Amniotic epithelial cell (primary cell): ENCODE data around the gene CNTN5.

Experiments
- DNase-seq: peaks from one replicate; pipeline ENCODE4 v3.0.0-alpha.2; 2010; ENCODE audit warnings: low read depth

Gene CNTN5

DNA sequence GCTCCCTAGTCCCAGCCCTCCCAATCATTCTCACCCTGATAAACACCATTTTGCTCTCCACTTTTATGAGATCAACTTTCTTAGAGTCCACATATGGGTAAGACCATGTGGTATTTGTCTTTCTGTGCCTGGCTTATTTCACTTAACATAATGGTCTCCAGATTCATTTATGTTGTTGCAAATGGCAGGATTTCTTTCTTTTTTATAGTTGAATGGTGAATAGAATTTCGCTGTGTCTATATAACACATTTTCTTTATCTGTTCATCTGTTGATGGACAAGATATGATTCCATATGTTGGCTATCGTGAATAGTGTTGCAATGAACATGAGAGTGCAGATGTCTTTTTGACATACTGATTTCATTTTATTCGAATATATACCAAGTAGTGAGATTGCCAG, 1298.9 kb downstream of the CNTN5 start:
- no peak for DNase-seq

DNA sequence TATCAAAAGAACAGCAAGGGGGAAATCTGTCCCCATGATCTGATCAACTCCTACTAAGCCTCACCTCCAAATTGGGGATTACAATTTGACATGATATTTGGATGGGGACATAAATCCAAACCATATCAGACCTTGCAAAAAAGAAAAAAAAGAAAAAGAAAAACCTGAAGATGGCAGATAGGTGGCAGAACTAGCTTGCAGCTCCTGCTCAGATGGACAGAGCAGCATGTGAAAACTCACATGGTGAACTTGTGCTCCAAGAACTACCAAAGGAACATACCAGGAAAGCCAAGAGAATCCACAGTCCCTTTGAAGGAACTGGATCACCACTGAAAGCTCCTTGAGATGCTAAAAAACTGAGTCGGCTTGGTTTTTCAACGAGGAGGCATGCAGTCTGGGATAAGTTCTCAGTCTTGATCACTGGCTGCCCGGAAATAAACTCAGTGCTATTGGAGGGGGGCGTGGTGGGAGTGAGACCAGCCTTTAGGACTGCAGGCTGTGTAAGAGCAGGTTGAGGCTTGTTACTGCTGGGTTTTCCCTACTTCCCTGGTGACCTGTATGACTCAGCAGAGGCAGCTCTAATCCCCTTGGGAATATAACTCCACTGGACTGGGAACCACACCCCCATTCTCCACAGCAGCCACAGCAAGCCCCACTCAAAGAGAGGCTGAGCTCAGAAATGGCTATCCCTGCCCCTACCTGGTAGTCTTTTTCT, 1308.0 kb downstream of the CNTN5 start:
- DNase-seq, result peak; percentile 50

DNA sequence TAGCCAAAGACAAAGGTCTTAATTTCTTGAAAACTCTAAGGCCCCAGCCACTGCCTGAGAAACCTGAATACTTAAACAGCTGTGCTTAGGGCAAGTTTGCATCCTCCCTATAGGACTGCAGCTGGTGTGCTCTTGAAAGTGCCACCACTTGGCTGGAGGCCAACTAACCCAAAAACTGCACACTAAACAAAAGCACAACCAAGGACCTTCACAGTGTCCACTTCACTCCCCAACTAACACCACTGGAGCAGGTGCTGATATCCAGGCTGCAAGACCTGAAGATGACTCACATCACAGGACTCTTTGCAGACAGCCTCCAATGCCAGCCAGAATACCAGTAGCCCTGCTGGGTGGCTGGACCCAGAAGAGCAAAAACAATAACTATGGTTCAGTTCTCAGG, 1308.6 kb downstream of the CNTN5 start:
- no peak for DNase-seq

DNA sequence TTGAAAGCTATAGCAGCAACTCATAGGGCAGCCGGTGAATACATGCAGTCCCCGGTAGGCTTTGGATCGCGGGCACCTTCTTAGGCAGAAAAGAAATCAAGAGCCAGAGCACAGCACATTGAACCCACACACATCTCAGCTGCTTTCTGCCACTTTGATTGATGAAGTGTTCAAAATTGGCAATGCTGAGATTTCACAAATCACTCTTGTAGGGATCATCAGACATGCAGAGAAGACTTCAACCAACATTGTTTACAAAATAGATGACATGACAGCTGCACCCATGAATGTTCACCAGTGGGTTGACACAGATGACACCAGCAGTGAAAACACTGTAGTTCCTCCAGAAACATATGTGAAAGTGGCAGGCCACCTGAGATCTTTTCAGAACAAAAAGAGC, 1316.1 kb downstream of the CNTN5 start:
- no peak for DNase-seq

DNA sequence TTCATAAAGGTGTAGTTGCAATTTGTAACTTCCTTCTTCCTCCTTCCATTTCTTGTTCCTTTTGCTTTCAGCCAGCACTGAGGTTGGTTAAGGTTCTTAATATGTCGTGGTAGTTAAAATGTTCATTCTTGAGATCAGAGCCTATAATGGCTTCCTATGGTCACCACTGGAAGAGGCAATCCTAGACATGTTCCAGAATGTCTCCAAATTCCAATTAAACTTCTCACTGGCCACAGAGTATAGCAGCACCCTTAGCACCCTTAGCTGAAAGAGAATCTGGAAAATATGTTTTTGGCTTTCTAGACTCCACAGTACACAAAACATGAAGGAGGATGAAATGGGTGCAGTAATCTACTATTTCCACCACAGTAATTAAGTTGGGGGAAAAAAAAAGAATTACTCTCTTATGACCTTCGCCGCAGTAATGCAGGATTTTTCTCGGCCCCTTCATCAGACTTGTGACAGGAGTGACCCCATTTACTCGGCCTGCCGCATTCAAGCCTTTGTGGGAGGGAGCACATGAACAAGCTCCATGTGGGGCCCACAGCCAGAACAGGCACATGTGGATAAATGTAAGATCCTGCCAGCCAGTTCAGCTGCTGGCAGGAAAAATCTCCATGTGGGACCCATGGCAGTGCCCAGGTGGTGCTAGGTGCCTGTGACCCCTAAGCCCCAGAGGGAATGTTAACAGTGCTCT, 1317.5 kb downstream of the CNTN5 start:
- no peak for DNase-seq

DNA sequence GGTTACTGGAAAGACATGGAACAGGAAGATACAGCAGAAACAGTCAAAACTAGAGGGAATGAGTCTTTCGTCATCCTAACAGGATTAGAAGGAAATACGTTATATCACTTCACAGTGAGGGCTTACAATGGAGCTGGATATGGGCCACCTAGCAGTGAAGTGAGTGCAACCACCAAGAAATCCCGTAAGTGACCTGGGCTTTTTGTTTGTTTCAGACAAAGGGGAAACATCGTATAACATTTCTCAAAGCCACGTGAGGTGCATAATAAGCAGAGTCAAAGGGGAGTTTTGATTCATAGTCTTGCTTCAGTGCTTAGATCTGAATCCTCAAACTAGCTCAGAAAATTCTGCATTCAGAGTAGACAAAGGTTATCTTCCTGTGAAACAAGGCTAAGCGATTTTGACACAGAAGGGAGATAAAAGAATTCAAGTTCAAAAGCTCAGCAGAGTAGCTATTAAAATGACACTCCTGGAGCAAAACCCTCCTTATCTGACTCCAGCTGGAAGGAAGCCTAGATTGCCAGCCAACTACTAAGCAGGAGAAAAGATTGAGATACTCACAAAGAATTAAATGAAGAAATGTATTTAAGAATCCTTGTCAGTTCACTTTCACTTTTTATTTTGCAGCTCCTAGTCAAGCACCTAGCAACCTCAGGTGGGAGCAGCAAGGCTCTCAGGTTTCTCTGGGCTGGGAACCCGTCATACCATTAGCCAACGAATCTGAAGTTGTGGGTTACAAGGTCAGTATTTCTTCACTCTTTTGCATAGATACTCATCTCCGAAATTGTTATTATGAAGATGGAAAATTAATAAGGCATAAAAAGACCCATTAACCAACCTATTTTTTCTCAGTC, 1319.9 kb downstream of the CNTN5 start:
- peak; percentile 60 for DNase-seq

DNA sequence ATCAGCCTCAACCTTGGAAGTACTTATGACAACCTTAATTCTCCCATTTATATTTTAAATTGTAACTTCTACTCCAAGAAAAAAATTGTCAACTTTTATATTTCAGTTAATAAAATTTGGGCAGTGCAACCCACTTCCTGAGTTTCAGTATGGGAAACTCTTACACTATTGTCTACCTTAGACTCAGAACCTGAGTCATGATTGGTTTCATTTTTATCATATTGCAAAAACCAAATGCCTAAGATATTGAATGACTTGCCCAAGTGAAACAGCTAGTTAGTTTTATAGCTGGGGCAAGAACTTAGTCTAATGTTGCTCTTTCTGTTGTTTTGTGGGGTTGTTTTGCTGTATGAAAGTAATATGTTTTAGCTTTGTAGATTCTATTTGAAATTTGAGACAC, 1332.3 kb downstream of the CNTN5 start:
- DNase-seq, result no peak

DNA sequence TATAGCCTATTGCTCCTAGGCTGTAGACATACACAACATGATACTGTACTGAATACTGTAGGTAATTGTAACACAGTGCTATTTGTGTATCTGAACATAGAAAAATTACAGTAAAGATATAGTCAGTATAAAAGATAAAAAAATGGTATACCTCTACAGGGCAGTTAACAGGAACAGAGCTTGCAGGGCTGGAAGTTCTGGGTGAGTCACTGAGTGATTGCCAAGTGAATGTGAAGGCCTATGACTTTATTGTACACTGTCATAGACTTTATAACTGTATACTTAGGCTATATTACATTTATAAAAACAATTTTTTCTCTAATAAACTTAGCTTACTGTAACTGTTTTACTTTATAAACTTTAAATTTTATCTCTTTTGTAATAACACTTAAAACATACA, 1334.0 kb downstream of the CNTN5 start:
- peak; percentile 10 for DNase-seq

DNA sequence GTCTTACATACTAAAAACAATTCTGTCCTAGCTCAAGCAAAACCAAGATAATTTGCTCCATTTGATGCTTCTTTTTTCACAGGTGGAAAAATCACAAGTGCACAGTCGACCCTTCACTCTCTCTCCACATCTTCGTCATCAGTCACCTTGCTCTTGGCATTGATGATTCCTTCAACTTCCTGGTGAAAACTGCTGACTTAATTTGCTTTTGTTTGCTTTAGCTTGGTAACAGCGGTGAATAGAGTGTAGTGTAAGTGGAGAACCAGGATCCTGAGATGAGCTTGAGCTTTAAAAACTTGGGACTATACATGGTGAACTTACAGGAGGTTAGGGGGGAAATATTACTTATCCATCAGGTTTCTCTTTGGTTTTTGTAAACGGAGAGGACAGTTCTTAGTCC, 1335.3 kb downstream of the CNTN5 start:
- no peak for DNase-seq

DNA sequence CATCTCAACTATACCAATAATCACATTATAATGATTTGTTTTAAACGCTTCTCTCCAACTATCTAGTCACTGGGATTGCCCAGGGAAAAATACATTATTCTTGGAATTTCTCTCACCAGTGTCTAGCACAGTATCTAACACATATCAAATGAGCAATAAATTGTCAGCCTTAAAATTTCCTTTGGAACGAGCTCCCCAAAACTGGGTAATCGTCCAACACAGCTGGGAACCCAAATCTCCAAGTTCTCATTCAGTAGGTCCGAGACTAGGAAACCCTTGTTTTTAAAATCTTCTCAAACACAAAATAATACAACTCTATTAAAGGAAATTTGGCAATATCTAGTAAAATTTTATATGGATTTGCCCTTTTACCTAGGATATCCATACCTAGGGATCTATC, 1338.5 kb downstream of the CNTN5 start:
- no peak for DNase-seq

DNA sequence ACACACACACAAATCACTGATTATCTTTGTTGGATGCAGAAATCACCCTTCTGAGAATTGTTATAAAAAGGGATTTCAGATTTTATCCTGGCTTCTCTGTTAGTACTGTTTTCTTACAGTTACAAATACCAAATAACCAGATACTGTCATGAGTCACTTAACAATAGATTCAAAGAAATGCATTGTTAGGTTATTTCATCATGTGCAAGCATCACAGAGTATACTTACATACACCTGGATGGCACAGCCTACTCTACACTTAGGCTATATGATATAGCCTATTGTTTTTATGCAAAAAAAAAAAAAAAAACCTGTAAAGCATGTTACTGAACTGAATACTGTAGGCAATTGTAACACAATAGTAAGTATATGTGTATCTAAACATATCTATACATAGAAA, 1347.1 kb downstream of the CNTN5 start:
- no peak for DNase-seq

DNA sequence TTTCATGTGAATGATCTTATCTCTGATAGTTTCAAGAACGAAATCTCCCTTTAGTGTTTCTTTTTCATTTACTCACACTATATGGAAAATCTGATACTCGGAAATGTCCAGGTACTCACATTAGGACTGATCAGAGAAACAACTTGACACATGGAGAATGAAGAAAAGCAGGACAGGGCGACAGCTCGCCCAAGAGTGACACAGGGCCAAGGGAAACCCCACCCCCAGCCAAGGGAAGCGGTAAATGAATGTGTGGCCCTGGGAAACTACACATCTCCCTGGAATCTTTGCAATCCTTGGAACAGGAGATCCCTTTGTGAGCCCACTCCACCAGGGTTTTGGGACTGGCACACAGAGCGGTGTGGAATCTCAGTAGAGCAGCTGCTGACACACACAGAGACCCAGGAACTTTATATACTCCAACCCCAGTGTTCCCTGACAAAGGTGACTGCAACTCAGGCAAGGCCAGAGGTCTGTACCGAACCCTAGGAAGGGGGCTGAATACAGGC, 1362.7 kb downstream of the CNTN5 start:
- DNase-seq, result no peak

DNA sequence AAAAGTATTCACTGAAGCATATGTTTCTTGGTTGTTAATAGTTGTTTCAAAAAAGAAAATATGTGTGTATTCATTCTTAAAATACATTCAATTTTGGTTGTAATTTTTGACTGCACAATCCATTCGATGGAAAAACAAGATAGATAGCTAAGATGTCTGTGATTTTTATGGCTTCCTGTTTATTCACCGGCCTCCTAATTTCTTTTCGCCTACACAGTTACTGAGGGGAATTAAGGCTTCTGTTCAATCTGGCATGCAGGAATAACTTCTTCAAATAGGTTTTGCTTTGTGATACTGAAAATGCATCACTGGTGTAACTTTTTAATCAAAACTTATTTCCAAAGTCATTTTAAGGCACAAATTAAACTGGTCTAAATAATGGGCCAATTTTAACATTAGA, 1375.5 kb downstream of the CNTN5 start:
- no peak for DNase-seq

DNA sequence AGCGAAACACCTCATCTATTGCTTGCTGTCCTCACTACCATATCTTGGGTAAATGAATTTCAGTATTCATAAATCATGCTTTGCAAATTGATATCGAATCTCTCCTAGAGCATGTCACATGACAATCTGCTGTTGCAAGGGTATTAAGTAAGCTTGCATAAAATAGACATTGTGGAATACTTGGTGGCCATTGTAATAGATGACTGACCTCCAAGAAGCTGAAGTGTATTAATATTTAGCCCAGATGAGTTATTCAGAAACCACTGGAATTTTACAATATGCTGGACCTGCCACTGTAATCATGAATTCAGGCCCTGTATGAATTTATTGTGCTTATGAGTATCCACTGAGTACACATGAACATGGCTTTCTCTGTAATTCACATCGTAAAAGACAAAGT, 1376.7 kb downstream of the CNTN5 start:
- peak; percentile 23 for DNase-seq

DNA sequence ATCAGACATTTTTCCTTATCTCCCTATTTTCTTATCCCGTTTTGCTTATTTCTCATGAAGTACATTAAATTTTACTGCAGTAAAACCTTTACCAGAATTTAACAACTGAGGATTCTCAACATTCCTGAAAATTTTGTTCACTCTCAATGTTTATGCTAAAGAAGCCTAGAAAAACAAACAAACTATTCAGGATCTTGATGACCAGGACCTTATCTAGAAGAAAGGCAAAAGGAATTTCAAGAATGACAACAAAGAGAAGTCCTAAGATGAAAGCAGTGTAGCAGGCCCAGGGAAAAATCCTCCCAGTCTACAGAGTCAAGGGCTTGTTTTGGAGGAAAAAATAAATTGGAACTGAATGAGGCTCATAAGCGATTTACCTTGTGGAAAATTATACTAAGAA, 1383.1 kb downstream of the CNTN5 start:
- peak; percentile 74 for DNase-seq

DNA sequence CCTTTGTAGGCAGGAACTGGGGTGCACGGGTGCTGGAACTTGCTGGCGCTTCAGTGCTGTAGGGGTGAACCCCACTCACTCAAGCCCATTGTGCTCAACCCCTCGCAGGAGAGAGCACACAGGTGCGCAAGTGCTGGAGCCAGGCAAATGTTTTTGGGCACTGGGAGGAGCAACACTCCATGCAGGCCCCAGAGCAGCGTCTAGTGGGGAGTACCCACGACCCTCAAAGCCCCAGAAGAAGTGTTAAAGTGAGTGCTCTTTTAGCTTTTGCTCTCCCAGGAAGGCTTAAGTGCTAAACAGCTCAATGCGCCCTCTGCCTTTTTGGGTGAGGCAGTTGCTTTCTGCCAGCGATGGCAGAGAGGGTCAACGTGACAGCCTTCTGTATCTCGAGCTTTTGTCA, 1384.2 kb downstream of the CNTN5 start:
- DNase-seq, result no peak
